GM12891 (cell line): ENCODE results near the gene ZNF232.
"Not testable (repeated sequence)": the region's sequence is repeated elsewhere in the genome, so short reads cannot be mapped to it uniquely, and the experiment has no call there.

Experiments
- PAX5 ChIP-seq: IDR thresholded peaks from 2 replicates; pipeline ENCODE4 v1.6.1; 2011; ENCODE audit warnings: low read length, moderate library complexity, mild to moderate bottlenecking; ENCODE audit not compliant: insufficient read depth, severe bottlenecking
- POLR2A ChIP-seq: IDR thresholded peaks from 2 replicates; pipeline ENCODE4 v1.6.1; 2011; ENCODE audit warnings: low read depth, low read length, control low read depth
- POLR2AphosphoS5 ChIP-seq: IDR thresholded peaks from 2 replicates; pipeline ENCODE4 v1.6.1; 2011; ENCODE audit warnings: low read depth, low read length, control low read depth
- POU2F2 ChIP-seq: IDR thresholded peaks from 2 replicates; pipeline ENCODE4 v1.6.1; 2011; ENCODE audit warnings: low read depth, mild to moderate bottlenecking, control low read depth, low read length, moderate library complexity
- TAF1 ChIP-seq: IDR thresholded peaks from 2 replicates; pipeline ENCODE4 v1.6.1; 2011; ENCODE audit warnings: low read depth, low read length, control low read depth

DNA sequence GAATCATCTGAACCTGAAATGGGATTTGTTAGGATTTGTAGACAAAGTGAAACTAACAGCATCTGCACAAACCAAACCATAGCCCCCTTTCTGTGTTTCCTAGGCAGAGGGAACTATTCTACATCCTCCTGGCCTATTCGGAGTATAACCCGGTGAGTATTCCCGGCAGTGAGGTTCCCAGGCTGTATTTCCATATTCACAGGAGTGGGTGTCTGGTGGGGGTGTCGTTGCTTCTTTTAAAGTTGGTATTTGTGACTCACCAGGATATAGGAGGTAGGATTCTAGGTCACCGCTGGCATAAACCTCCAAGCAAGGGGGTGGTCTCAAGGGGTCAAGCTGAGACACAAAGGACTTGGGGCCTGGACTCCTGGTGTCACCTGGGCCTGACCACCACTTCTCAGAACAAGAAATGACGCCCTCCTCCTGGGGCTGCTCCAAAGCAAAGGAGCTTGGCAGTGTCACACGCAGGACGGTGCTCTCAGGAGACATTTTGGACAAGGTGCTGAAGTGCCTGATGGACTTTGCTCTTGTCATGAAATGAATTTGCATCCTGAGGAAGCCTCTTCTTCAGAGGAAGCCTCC is 23.5 kb upstream of the ZNF232 start:
- TF ChIP-seq POLR2AphosphoS5, TAF1, PAX5, POLR2A, POU2F2: not testable (repeated sequence)
